Thymus (tissue), 11 donors: ENCODE results near the gene FAF1. TPM values are rescaled to one million over a fixed set of nuclear protein-coding genes. Genes with fewer than 3 reads are reported as not detected.
"Not testable (repeated sequence)": the region's sequence is repeated elsewhere in the genome, so short reads cannot be mapped to it uniquely, and the experiment has no call there.

ENCODE experiments used
- DNase-seq, 9 donors: peaks; one replicate each; pipeline ENCODE4 v3.0.0-alpha.2; 2013; ENCODE audit warnings: low spot score in 9 of 9, low read depth in 6 of 9, missing footprints in 1 of 9
- H3K27ac ChIP-seq, 2 donors: one replicate each; pipeline ENCODE4 v1.5.1; 2013; ENCODE audit warnings: control low read depth in 1 of 2, low read depth in 1 of 2, low read length in 1 of 2, mild to moderate bottlenecking in 1 of 2, moderate library complexity in 1 of 2
- H3K27me3 ChIP-seq, 2 donors: one replicate each; pipeline ENCODE4 v1.5.1; 2013; ENCODE audit warnings: low read length in 1 of 2; ENCODE audit not compliant: control insufficient read depth in 2 of 2, insufficient read depth in 1 of 2
- H3K36me3 ChIP-seq, 2 donors: one replicate each; pipeline ENCODE4 v1.5.1; 2013; ENCODE audit warnings: low read length in 1 of 2, mild to moderate bottlenecking in 1 of 2, moderate library complexity in 1 of 2; ENCODE audit not compliant: control insufficient read depth in 2 of 2, insufficient read depth in 2 of 2
- H3K4me1 ChIP-seq, 2 donors: one replicate each; pipeline ENCODE4 v1.5.1; 2013; ENCODE audit warnings: low read length in 2 of 2; ENCODE audit not compliant: control insufficient read depth in 2 of 2, insufficient read depth in 2 of 2
- H3K4me3 ChIP-seq, 2 donors: one replicate each; pipeline ENCODE4 v1.5.1; 2013; ENCODE audit warnings: low read length in 2 of 2, control low read depth in 1 of 2, mild to moderate bottlenecking in 1 of 2
- H3K9me3 ChIP-seq, 2 donors: one replicate each; pipeline ENCODE4 v1.5.1; 2013; ENCODE audit warnings: low read length in 1 of 2, mild to moderate bottlenecking in 1 of 2; ENCODE audit not compliant: control insufficient read depth in 2 of 2, insufficient read depth in 1 of 2
- WGBS: extraction: QIAGEN DNeasy Blood & Tissue Kit; methylation state at CpG from one replicate; pipeline ENCODE4 v1.1.7; 2013; 5-methylcytosine and 5-hydroxymethylcytosine counted together
- polyA plus RNA-seq: library from polyadenylated mRNA; stranded (reverse); fragments of 200-250 nt; gene quantifications from one replicate; pipeline ENCODE4 v1.2.3, GENCODE V29; 2013
- total RNA-seq: library from RNA; stranded (reverse); fragments of 120-200 nt; gene quantifications from one replicate; pipeline ENCODE4 v1.2.4, GENCODE V29; 2013
- donor health status: healthy.

The FAF1 gene
- total and polyA plus RNA-seq, 2 donors, result 39.1 to 66.3 TPM

DNA sequence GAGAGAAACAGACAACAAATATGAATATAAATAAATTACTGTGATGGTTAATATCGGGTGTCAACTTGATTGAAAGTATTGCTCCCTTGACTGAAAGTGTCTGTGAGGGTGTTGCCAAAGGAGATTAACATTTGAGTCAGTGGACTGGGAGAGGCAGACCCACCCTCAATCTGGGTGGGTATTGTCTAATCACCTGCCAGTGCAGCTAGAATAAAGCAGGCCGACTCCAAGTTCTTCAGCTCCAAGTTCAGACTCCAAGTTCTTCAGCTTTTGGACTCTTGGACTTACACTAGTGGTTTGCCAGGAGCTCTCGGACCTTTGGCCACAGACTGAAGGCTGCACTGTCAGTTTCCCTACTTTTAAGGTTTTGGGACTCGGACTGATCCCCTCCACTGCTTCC, 232.5 kb downstream of the FAF1 start:
- not testable (repeated sequence) for H3K27ac ChIP-seq

DNA sequence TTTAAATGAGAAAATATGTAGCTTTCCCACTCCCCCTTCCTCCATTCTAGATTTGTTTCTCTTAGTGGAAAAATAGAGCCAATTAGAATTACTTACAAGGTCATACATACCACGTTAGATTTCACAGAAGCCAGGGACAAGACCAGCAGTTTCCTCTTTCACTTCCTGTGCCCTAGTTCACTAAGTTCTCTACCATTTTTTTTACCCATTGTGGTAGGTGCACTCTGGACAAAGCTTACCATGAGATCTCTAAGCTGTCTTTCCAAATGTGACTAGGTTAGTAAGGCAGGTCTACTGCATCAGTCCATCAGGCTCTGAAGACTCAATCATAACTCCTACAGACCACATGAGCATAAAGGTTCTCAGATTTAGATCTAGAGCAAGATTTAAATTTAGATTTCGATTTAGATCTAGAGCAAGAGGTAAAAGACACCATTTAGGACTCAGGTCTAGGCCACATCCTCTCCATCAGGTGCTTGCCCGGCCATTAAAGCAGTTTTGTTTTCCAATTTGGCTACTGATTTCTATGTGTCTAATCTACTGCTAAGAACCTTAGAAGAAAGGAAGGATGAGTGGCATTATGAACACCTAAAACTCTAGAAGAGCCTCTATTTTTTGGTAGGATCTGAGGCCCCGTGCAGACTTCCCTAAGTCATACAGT, 235.3 kb downstream of the FAF1 start:
- WGBS, result 72% methylated on average over 4 of the region's 4 CpGs
- H3K36me3 ChIP-seq, result no peaks in the 10 kb centered on the region

More for the DNA sequence above, 232.5 kb downstream of the FAF1 start:
- not testable (repeated sequence) for DNase-seq, H3K27me3 ChIP-seq, H3K4me1 ChIP-seq, H3K9me3 ChIP-seq, H3K4me3 ChIP-seq, H3K36me3 ChIP-seq
- 97% methylated on average over 4 of the region's 4 CpGs for WGBS

DNA sequence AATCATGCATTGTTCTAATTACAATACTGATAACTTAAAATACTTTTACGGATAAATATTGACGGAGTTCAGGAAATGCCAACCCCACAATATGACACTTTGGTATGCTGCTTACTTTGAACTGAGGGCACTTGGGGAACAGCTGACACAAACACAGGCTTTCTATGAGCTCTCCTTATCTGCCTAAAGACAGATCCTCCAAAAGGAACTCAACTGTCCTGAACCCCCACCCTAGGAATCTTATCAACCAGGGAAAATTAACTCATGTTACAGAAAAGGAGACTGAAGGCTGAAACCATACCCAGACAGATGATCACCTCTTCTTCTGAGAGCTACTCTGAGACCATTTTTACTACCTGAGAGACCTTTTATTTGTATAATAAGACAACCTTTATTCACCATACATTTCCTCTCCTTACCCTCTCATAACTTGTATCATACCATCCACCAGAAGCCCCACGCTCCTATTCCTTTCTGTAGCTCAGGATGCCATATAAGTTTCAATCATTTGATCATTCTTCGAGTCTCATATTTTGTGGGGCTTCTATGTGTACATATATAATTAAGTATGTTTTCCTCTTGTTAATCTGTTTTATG, 239.5 kb downstream of the FAF1 start:
- Histone ChIP-seq H3K27me3 (no peaks in the 10 kb centered on the region), H3K4me1 (peaks cover 3 to 7% of the 10 kb centered on the region in 2 donors), H3K4me3 (no peak overlapping the region), H3K27ac (no peak overlapping the region), H3K9me3 (no peaks in the 10 kb centered on the region), H3K36me3 (peaks cover 0 to 6% of the 10 kb centered on the region in 2 donors)
- 97% methylated on average over 4 of the region's 4 CpGs for WGBS
- DNase-seq, result no peak

More for the DNA sequence above, 235.3 kb downstream of the FAF1 start:
- Histone ChIP-seq H3K4me3 (no peak overlapping the region), H3K27ac (peak overlapping the region in 1 of 2 donors; percentile 18), H3K4me1 (peaks cover 3 to 7% of the 10 kb centered on the region in 2 donors), H3K9me3 (no peaks in the 10 kb centered on the region), H3K27me3 (no peaks in the 10 kb centered on the region)
- DNase-seq, result peak in 4 of 9 donors; percentile 4 to 43 (median 12)

DNA sequence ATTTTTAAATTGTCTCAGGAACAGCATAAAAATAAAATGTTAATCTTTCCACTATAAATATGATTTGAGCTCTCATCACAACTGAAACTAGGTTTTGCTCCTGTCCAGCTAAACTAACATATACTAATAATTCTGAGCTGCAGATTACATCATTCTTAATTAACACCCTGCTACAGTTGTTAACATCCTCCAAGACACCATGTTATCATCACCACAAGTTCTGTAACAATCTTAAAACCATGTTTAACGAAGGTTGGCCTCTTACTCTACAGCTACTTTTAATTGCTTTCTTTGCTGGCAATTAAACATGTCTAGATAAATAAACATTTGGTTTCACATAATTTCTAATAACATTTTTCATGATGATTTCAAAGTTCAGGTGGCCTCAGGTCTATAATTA, 240.9 kb downstream of the FAF1 start:
- Histone ChIP-seq H3K27ac (no peak overlapping the region), H3K27me3 (no peaks in the 10 kb centered on the region), H3K4me3 (no peak overlapping the region), H3K4me1 (no peaks in the 10 kb centered on the region), H3K36me3 (peaks cover 0 to 6% of the 10 kb centered on the region in 2 donors), H3K9me3 (no peaks in the 10 kb centered on the region)
- WGBS, result 95% methylated on average over 1 of the region's 1 CpG
- DNase-seq, result no peak

DNA sequence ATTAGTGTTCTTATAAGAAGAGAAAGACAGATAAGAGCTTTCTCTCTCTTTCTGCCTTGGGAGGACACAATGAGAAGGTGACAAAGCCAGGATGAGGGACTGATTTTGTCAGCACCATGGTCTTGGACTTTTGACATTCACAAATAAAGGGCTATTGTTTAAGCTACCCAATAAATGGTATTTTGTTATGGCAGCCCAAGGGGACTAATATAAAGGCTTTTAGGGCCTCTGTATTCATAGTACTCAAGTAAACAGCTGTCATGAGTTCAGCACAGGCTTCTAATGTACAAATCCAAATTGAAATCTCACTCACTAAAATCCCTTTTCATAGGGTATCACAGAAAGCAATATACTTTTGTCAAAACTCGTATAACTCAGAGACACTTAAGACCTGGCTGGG, 242.7 kb downstream of the FAF1 start:
- 99% methylated on average over 1 of the region's 1 CpG for WGBS
- peaks cover 0 to 6% of the 10 kb centered on the region in 2 donors for H3K36me3 ChIP-seq
- H3K27ac ChIP-seq, result no peak overlapping the region
- H3K9me3 ChIP-seq, result no peaks in the 10 kb centered on the region
- DNase-seq, result no peak
- no peaks in the 10 kb centered on the region for H3K27me3 ChIP-seq
- H3K4me3 ChIP-seq, result no peak overlapping the region
- H3K4me1 ChIP-seq, result no peaks in the 10 kb centered on the region

DNA sequence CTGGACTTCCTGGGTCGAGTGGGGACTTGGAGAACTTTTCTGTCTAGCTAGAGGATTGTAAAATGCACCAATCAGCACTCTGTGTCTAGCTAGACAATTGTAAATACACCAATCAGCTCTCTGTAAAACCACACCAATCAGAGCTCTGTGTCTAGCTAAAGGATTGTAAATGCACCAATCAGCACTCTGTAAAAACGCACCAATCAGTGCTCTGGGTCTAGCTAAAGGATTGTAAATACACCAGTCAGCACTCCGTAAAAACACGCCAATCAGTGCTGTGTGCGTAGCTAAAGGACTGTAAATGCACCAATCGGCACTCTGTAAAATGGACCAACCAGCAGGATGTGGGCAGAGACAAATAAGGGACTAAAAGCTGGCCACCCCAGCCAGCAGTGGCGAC, 243.6 kb downstream of the FAF1 start:
- not testable (repeated sequence) for H3K36me3 ChIP-seq, H3K9me3 ChIP-seq, H3K4me1 ChIP-seq, H3K4me3 ChIP-seq, H3K27me3 ChIP-seq, DNase-seq, H3K27ac ChIP-seq
- 98% methylated on average over 7 of the region's 7 CpGs for WGBS

DNA sequence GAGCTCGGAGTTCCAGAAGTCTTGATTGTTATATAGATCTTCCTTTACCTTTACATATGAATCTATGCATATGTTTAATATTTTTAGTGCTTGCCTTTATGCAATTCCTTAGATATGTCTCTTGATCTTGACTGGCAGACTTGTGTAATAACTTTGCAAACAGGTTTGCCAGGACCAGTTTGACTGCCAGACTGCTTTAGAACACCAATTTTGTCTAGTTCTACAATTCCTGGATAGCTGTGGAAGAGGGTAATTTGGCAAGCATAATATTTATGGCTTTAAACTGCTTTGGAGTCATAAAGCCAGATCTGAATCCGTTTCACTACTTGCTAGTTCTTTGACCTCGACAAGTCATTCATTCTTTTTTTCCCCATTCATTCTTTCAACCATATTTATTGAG, 250.0 kb downstream of the FAF1 start:
- Histone ChIP-seq H3K9me3 (no peaks in the 10 kb centered on the region), H3K36me3 (no peaks in the 10 kb centered on the region), H3K4me3 (no peak overlapping the region), H3K27ac (no peak overlapping the region), H3K4me1 (no peaks in the 10 kb centered on the region), H3K27me3 (no peaks in the 10 kb centered on the region)
- DNase-seq, result no peak
- WGBS, result 98% methylated on average over 3 of the region's 3 CpGs

DNA sequence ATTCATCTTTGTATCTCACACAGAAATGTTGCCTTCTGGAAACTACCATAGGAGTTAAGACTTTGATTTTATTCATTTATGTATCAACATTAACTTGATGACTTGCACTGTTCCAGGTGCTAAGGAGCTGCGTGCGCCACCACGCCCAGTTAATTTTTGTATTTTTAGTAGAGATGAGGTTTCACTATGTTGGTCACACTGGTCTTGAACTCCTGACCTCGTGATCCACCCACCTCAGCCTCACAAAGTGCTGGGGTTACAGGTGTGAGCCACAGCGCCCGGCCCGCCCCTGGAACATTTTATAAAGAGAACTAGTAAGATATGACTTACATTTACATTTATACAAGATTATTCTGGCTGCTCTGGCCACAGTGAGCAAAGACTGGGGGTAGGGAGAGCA, 252.2 kb downstream of the FAF1 start:
- Histone ChIP-seq H3K4me1 (no peaks in the 10 kb centered on the region), H3K4me3 (no peak overlapping the region), H3K27ac (no peak overlapping the region), H3K36me3 (no peaks in the 10 kb centered on the region), H3K9me3 (no peaks in the 10 kb centered on the region), H3K27me3 (no peaks in the 10 kb centered on the region)
- DNase-seq, result no peak
- WGBS, result 98% methylated on average over 7 of the region's 7 CpGs

DNA sequence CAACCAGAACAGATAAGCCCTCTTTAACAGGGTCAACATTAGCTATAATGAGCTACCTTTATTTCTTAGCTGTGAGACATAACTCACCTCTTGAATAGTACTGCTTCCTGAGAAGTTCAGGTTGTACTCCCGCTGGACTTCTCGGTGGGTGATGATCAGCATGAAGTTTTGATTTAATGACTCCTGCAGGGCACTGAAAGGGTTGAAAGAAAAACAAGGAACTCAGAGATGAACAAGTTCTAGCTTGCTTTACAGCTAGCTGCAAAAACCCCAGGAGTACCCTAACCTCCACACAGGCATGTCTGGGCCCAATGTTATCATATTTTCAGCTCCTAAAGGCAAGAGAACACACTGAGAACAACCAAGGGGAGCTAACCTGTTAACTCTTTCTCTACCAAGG, 254.4 kb downstream of the FAF1 start:
- DNase-seq, result peak in 1 of 9 donors; percentile 6
- no peaks in the 10 kb centered on the region for H3K27me3 ChIP-seq
- 96% methylated on average over 2 of the region's 2 CpGs for WGBS
- H3K9me3 ChIP-seq, result no peaks in the 10 kb centered on the region
- H3K4me3 ChIP-seq, result no peak overlapping the region
- H3K27ac ChIP-seq, result no peak overlapping the region
- no peaks in the 10 kb centered on the region for H3K4me1 ChIP-seq
- no peaks in the 10 kb centered on the region for H3K36me3 ChIP-seq
